B cell (primary cell): ENCODE data around the gene HOXA9. TPM values are rescaled to one million over a fixed set of nuclear protein-coding genes. Genes with fewer than 3 reads are reported as not detected.

Experiments used
- ATAC-seq: fragments of 200-7000 bp; cut with Tn5 transposase; one replicate; pipeline ENCODE4 v1.10.0; 2021; ENCODE audit warnings: low read depth, mild to moderate bottlenecking, moderate number of reproducible peaks, moderate library complexity
- CTCF ChIA-PET: fragments of 350-600 bp; sonication (Branson Sonifier 250); formaldehyde crosslinking; loops from one replicate; lab custom pipeline; 2021; ENCODE audit warnings: antibody characterized with exemption, inconsistent platforms; lab: Charles Lee
- POLR2A ChIA-PET: fragments of 350-600 bp; sonication (Branson Sonifier 250); formaldehyde crosslinking; loops from one replicate; lab custom pipeline; 2021; ENCODE audit warnings: antibody characterized with exemption; lab: Charles Lee
- DNase-seq: peaks from one replicate; pipeline ENCODE4 v3.0.0; 2013
- H2AFZ ChIP-seq: 2 replicates; pipeline ENCODE4 v1.6.1; 2012; ENCODE audit warnings: mild to moderate bottlenecking, low read depth, low read length; ENCODE audit not compliant: insufficient read depth, poor library complexity, severe bottlenecking
- H3K27ac ChIP-seq, 2 donors: 1 replicate in 1 of 2; 2 replicates in 1 of 2; pipeline ENCODE4 v1.5.1; 2012 to 2013; ENCODE audit warnings: low read length in 2 of 2, mild to moderate bottlenecking in 2 of 2, moderate library complexity in 1 of 2
- H3K27me3 ChIP-seq, 4 experiments: fragments of 200-600 bp in 1 of 4; sonication (generic) in 1 of 4; replicated peaks in 1 of 4; 1 replicate in 2 of 4; 2 replicates in 2 of 4; pipeline versions ENCODE4 v1.6.1 to v1.7.0; 2013 to 2016; ENCODE audit warnings: low read length in 3 of 4, mild to moderate bottlenecking in 2 of 4, mixed read lengths in 1 of 4, moderate library complexity in 1 of 4; ENCODE audit not compliant: insufficient read depth in 4 of 4, control insufficient read depth in 3 of 4; ENCODE audit errors: control extremely low read depth in 1 of 4
- H3K36me3 ChIP-seq, 2 experiments: replicated peaks in 1 of 2; 1 replicate in 1 of 2; 2 replicates in 1 of 2; pipeline versions ENCODE4 v1.6.1 to v1.7.1; 2013; ENCODE audit warnings: low read length in 1 of 2; ENCODE audit not compliant: insufficient read depth in 2 of 2, control insufficient read depth in 1 of 2; ENCODE audit errors: control extremely low read depth in 1 of 2, extremely low read depth in 1 of 2
- H3K4me1 ChIP-seq, 2 donors: fragments of 200-600 bp in 1 of 2; sonication (generic) in 1 of 2; 1 replicate in 1 of 2; 2 replicates in 1 of 2; pipeline versions ENCODE4 v1.5.1 to v1.6.1; 2013 to 2017; ENCODE audit warnings: low read length in 2 of 2; ENCODE audit not compliant: control insufficient read depth in 2 of 2, insufficient read depth in 2 of 2
- H3K4me2 ChIP-seq: replicated peaks from 2 replicates; pipeline ENCODE3; 2012; ENCODE audit warnings: mild to moderate bottlenecking, low read depth, low read length; ENCODE audit not compliant: poor library complexity, severe bottlenecking
- H3K4me3 ChIP-seq, 5 experiments: fragments of 200-600 bp in 1 of 5; sonication (generic) in 1 of 5; 1 replicate in 3 of 5; 2 replicates in 2 of 5; pipeline versions ENCODE4 v1.5.1 to v1.7.0; 2011 to 2016; ENCODE audit warnings: low read length in 4 of 5, mild to moderate bottlenecking in 4 of 5, low read depth in 2 of 5, control low read depth in 1 of 5, moderate library complexity in 1 of 5; ENCODE audit not compliant: insufficient read depth in 1 of 5; ENCODE audit errors: control extremely low read depth in 1 of 5, extremely low read depth in 1 of 5
- H3K79me2 ChIP-seq: fragments of 200-600 bp; sonication (generic); one replicate; pipeline ENCODE4 v1.6.0; 2016; ENCODE audit warnings: low read length; ENCODE audit not compliant: control insufficient read depth, insufficient read depth
- H3K9ac ChIP-seq: fragments of 200-600 bp; sonication (generic); 2 replicates; pipeline ENCODE4 v1.6.1; 2017; ENCODE audit warnings: mild to moderate bottlenecking, low read length, moderate library complexity
- H3K9me3 ChIP-seq, 3 donors: one replicate each; pipeline versions ENCODE4 v1.6.1 to v1.7.1; 2013; ENCODE audit warnings: low read length in 2 of 3; ENCODE audit not compliant: control insufficient read depth in 2 of 3, insufficient read depth in 1 of 3; ENCODE audit errors: control extremely low read depth in 1 of 3
- H4K20me1 ChIP-seq: 2 replicates; pipeline ENCODE4 v1.6.0; 2012; ENCODE audit warnings: mild to moderate bottlenecking, low read length; ENCODE audit not compliant: insufficient read depth, control insufficient read depth, poor library complexity, severe bottlenecking
- H3K27ac Mint-ChIP-seq: one replicate; pipeline ENCODE4 v1.8.0; 2021; ENCODE audit warnings: mixed read lengths
- H3K27me3 Mint-ChIP-seq: one replicate; pipeline ENCODE4 v1.8.0; 2021; ENCODE audit warnings: mixed read lengths
- H3K4me1 Mint-ChIP-seq: one replicate; pipeline ENCODE4 v1.8.0; 2021; ENCODE audit warnings: mixed read lengths
- H3K4me3 Mint-ChIP-seq: one replicate; pipeline ENCODE4 v1.8.0; 2021; ENCODE audit warnings: mixed read lengths
- H3K9me3 Mint-ChIP-seq: one replicate; pipeline ENCODE4 v1.8.0; 2022; ENCODE audit warnings: mixed read lengths; ENCODE audit not compliant: insufficient read depth
- CTCF ChIP-seq: fragments of 200-600 bp; IDR thresholded peaks from one replicate; pipeline ENCODE4 v1.8.0; 2022; ENCODE audit warnings: antibody characterized with exemption, mild to moderate bottlenecking
- EZH2 ChIP-seq: IDR thresholded peaks from 2 replicates; pipeline ENCODE4 v1.6.1; 2012; ENCODE audit warnings: borderline replicate concordance, low read depth, mild to moderate bottlenecking, moderate library complexity, low read length; ENCODE audit not compliant: insufficient read depth, poor library complexity, severe bottlenecking
- WGBS: methylation state at CpG from one replicate; pipeline ENCODE4 v1.1.5; 2013; ENCODE audit warnings: missing lambda C conversion rate; ENCODE audit not compliant: insufficient coverage; 5-methylcytosine and 5-hydroxymethylcytosine counted together
- intact Hi-C: fragments of 100-400 bp; cut with micrococcal nuclease; formaldehyde crosslinking; loops from one replicate; pipeline ENCODE4 v1.10.0; 2022
- polyA plus RNA-seq: library from polyadenylated mRNA; depleted of rRNA; stranded (reverse); fragments of >200 nt; gene quantifications from 2 replicates; pipeline ENCODE4 v1.2.3, GENCODE V29; 2012
- total RNA-seq, 2 donors: library from RNA; stranded (reverse); fragments of 120-200 nt in 1 of 2; gene quantifications; 1 replicate in 1 of 2; 2 replicates in 1 of 2; pipeline versions ENCODE4 v1.2.3 to v1.2.4, GENCODE V29; 2013 to 2022

Gene HOXA9
- total and polyA plus RNA-seq, 2 donors (not counting 1 experiment from before 2014, with no cell fraction given) = 0.07 TPM; not detected in 1

- Mint-ChIP-seq H3K4me1 (peaks cover 30% of the 10 kb centered on the region), H3K9me3 (no peaks in the 10 kb centered on the region), H3K27me3 (peaks cover 62% of the 10 kb centered on the region), H3K4me3 (peak overlapping the region; percentile 2), H3K27ac (peak overlapping the region; percentile 82)
- Histone ChIP-seq H3K9ac (no peak overlapping the region), H3K4me3 (no peak overlapping the region), H2AFZ (peak overlapping the region; percentile 2), H3K4me2 (peak overlapping the region; percentile 18), H3K27ac (no peak overlapping the region), H4K20me1 (peaks cover 4% of the 10 kb centered on the region), H3K79me2 (no peaks in the 10 kb centered on the region), H3K9me3 (peaks cover 0 to 75% (median 18%) of the 10 kb centered on the region in 3 donors), H3K36me3 (no peaks in the 10 kb centered on the region), H3K27me3 (peaks cover 0 to 89% (median 75%) of the 10 kb centered on the region in 4 experiments), H3K4me1 (peaks cover 50 to 60% of the 10 kb centered on the region in 2 donors)
- TF ChIP-seq EZH2 (no peak), CTCF (no peak)
- ATAC-seq = no peak
- DNase-seq = no peak
- ChIA-PET POLR2A (no interaction called here), CTCF (interaction anchor here (1.0 to 4.0 kb wide), 2 partner anchors 14 to 15 kb away, joined by 3 to 52 read pairs; partner anchors contain the start of genes HOXA3 and HOXA6)
- intact Hi-C loops = loop anchor here (5.0 to 10.0 kb wide), 3 partner anchors 890 to 1087 kb away; no protein-coding TSS in a partner anchor
- whole genome bisulfite sequencing = 6% methylated on average over 47 of the region's 47 CpGs
Measured at GRCh38 chr7:27164367-27165088, 809 bp downstream of the HOXA9 start.

GRCh38 chr7:27164045-27164366 is 1.3 kb downstream of the HOXA9 start:
- Mint-ChIP-seq H3K4me1 (peaks cover 30% of the 10 kb centered on the region), H3K9me3 (no peaks in the 10 kb centered on the region), H3K27ac (peak overlapping the region; percentile 82), H3K4me3 (peak overlapping the region; percentile 3), H3K27me3 (peaks cover 67% of the 10 kb centered on the region)
- 6% methylated on average over 11 of the region's 12 CpGs for WGBS
- Histone ChIP-seq H2AFZ (no peak overlapping the region), H3K79me2 (no peaks in the 10 kb centered on the region), H3K4me1 (peaks cover 50 to 60% of the 10 kb centered on the region in 2 donors), H3K9me3 (peaks cover 0 to 75% (median 18%) of the 10 kb centered on the region in 3 donors), H4K20me1 (peaks cover 4% of the 10 kb centered on the region), H3K4me3 (no peak overlapping the region), H3K36me3 (no peaks in the 10 kb centered on the region), H3K4me2 (peak overlapping the region; percentile 18), H3K27ac (no peak overlapping the region), H3K9ac (no peak overlapping the region), H3K27me3 (peaks cover 0 to 89% (median 75%) of the 10 kb centered on the region in 4 experiments)
- no peak for TF ChIP-seq EZH2
- no peak for TF ChIP-seq CTCF
- DNase-seq = peak; percentile 52
- intact Hi-C loops = loop anchor here (5.0 to 10.0 kb wide), 3 partner anchors 889 to 1087 kb away; no protein-coding TSS in a partner anchor
- POLR2A ChIA-PET = no interaction called here
- no peak for ATAC-seq
- CTCF ChIA-PET = interaction anchor here (3.7 to 4.0 kb wide), 3 partner anchors 14 to 792 kb away, joined by 52 to 122 read pairs (median 67); partner anchors contain the start of genes HOXA3 and HOXA6
